ENCODE results near the gene DOCK2. TPM values are rescaled to one million over a fixed set of nuclear protein-coding genes. Genes with fewer than 3 reads are reported as not detected.

The DOCK2 gene
- total RNA-seq, 1 donor from 2014 or later: 3.9 TPM

DNA sequence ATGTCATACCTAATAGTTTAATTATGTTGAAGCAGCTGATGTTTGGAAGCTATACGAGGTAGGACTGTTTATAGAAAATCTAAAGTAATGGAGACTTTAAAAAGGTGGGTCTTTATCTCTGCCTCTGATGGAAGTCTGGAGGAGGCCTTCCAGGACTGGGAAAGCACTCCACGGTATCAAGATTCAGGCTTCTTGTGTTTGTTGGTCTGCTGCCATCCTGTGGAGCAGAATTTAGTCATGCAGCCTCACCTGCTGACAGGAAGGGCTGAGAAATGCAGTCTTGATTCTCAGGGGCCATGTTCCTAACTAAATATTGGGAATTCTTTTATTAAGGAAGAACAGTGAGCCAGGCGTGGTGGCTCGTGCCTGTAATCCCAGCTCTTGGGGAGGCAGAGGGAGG lies 37.6 kb upstream of the DOCK2 start:
- peaks cover 1% of the 10 kb centered on the region for H3K36me3 ChIP-seq (ENCODE audit: control insufficient read depth, insufficient read depth, low read length)
- no peak overlapping the region for H3K4me3 ChIP-seq (ENCODE audit: low read depth, low read length)
- TF ChIP-seq, protein P1, sequence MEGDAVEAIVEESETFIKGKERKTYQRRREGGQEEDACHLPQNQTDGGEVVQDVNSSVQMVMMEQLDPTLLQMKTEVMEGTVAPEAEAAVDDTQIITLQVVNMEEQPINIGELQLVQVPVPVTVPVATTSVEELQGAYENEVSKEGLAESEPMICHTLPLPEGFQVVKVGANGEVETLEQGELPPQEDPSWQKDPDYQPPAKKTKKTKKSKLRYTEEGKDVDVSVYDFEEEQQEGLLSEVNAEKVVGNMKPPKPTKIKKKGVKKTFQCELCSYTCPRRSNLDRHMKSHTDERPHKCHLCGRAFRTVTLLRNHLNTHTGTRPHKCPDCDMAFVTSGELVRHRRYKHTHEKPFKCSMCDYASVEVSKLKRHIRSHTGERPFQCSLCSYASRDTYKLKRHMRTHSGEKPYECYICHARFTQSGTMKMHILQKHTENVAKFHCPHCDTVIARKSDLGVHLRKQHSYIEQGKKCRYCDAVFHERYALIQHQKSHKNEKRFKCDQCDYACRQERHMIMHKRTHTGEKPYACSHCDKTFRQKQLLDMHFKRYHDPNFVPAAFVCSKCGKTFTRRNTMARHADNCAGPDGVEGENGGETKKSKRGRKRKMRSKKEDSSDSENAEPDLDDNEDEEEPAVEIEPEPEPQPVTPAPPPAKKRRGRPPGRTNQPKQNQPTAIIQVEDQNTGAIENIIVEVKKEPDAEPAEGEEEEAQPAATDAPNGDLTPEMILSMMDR (IDR thresholded peaks at IDR 0.05; ENCODE audit: insufficient read depth, low read length, poor library complexity, severe bottlenecking): no peak
- no peak for DNase-seq (ENCODE audit: low read depth)
- H3K27me3 ChIP-seq (ENCODE audit: control insufficient read depth, insufficient read depth, low read length): no peaks in the 10 kb centered on the region

DNA sequence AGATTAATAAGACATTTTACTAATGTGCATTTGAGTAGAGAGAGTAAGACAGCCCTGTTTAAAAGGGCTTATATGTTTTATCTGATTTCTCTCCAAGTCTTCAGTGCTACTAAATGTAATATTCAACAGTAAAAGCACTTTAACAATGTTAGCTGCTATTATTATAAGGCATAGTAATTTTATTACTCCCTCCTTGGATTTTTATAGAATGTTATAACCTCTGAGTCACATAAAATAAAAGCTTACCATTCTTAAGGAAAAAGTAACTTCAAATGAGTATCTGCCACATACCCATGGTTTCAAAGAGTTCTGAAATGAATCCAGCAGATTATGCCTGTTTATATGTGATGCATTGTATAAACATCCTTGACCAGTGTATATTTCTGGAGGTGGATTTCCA lies 34.5 kb upstream of the DOCK2 start:
- TF ChIP-seq, protein P1 (IDR thresholded peaks at IDR 0.05; ENCODE audit: insufficient read depth, low read length, poor library complexity, severe bottlenecking): no peak
- no peak for DNase-seq (ENCODE audit: low read depth)
- no peaks in the 10 kb centered on the region for H3K27me3 ChIP-seq (ENCODE audit: control insufficient read depth, insufficient read depth, low read length)
- H3K4me3 ChIP-seq (ENCODE audit: low read depth, low read length): no peak overlapping the region
- peaks cover 2% of the 10 kb centered on the region for H3K36me3 ChIP-seq (ENCODE audit: control insufficient read depth, insufficient read depth, low read length)

- no peak for DNase-seq (ENCODE audit: low read depth)
- TF ChIP-seq, protein P1 (IDR thresholded peaks at IDR 0.05; ENCODE audit: insufficient read depth, low read length, poor library complexity, severe bottlenecking): no peak
- no peak overlapping the region for H3K4me3 ChIP-seq (ENCODE audit: low read depth, low read length)
- H3K27me3 ChIP-seq (ENCODE audit: control insufficient read depth, insufficient read depth, low read length): no peaks in the 10 kb centered on the region
- peaks cover 2% of the 10 kb centered on the region for H3K36me3 ChIP-seq (ENCODE audit: control insufficient read depth, insufficient read depth, low read length)
These were observed 30.8 kb upstream of the DOCK2 start for GRCh38 chr5:169606279-169606678.

GRCh38 chr5:169607882-169608281 lies 29.2 kb upstream of the DOCK2 start:
- H3K36me3 ChIP-seq (ENCODE audit: control insufficient read depth, insufficient read depth, low read length): peaks cover 1% of the 10 kb centered on the region
- TF ChIP-seq, protein P1 (IDR thresholded peaks at IDR 0.05; ENCODE audit: insufficient read depth, low read length, poor library complexity, severe bottlenecking): no peak
- no peaks in the 10 kb centered on the region for H3K27me3 ChIP-seq (ENCODE audit: control insufficient read depth, insufficient read depth, low read length)
- DNase-seq (ENCODE audit: low read depth): no peak
- no peak overlapping the region for H3K4me3 ChIP-seq (ENCODE audit: low read depth, low read length)

DNA sequence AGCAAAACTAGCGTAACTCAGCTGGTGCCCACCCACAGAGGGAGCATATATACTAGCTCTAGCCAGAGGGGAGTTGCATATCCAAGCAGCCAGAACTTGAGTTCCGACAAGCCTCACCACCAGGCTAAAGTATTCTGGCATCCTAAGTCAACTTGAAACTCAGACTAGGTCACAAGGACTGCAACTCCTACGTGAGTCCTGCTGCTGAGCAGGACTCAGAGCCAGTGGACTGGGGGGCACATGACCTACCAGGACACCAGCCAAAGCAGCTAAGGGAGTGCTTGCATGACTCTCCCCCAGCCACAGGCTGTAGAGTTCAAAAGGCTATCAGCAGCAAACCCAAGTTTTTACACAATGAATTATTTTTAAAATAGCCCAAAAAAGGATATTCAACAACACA lies 27.4 kb upstream of the DOCK2 start:
- DNase-seq (ENCODE audit: low read depth): no peak
- TF ChIP-seq, protein P1 (IDR thresholded peaks at IDR 0.05; ENCODE audit: insufficient read depth, low read length, poor library complexity, severe bottlenecking): no peak
- Histone ChIP-seq H3K27me3 (ENCODE audit: control insufficient read depth, insufficient read depth, low read length) (no peaks in the 10 kb centered on the region), H3K4me3 (ENCODE audit: low read depth, low read length) (no peak overlapping the region), H3K36me3 (ENCODE audit: control insufficient read depth, insufficient read depth, low read length) (peaks cover 1% of the 10 kb centered on the region)

- Histone ChIP-seq H3K27me3 (ENCODE audit: control insufficient read depth, insufficient read depth, low read length) (no peaks in the 10 kb centered on the region), H3K36me3 (ENCODE audit: control insufficient read depth, insufficient read depth, low read length) (peaks cover 1% of the 10 kb centered on the region), H3K4me3 (ENCODE audit: low read depth, low read length) (no peak overlapping the region)
- TF ChIP-seq, protein P1 (IDR thresholded peaks at IDR 0.05; ENCODE audit: insufficient read depth, low read length, poor library complexity, severe bottlenecking): no peak
- DNase-seq (ENCODE audit: low read depth): no peak
These were observed 26.5 kb upstream of the DOCK2 start for GRCh38 chr5:169610606-169611005.
